Measurements from ENCODE around the gene SLCO2B1.

GRCh38 chr11:75199412-75199955 is 48.6 kb downstream of the SLCO2B1 start:
- TF ChIP-seq ASH2L (IDR thresholded peaks at IDR 0.05; ENCODE audit: low read length) = no peak
- TF ChIP-seq CTCF (IDR thresholded peaks at IDR 0.05; ENCODE audit: control extremely low read depth in 1 of 3, insufficient read depth in 1 of 3, low read depth in 1 of 3, low read length in 3 of 3) = no peak
- TF ChIP-seq RAD21 (IDR thresholded peaks at IDR 0.05 in 1 of 2, conservative IDR thresholded peaks at IDR 0.05 in 1 of 2; ENCODE audit: low read depth in 2 of 2, low read length in 2 of 2) = no peak
- no peak for TF ChIP-seq HDAC6 (IDR thresholded peaks at IDR 0.05; ENCODE audit: low read depth, low read length)
- no peak for TF ChIP-seq POLR2A (IDR thresholded peaks at IDR 0.05; ENCODE audit: control extremely low read depth in 1 of 2, low read depth in 2 of 2, low read length in 2 of 2)

All from H1 (cell line).